NOMO-1 treated with DMSO at 0.1 percent for 48 hours (cell line): ENCODE data around the gene KDM2B.
"Not testable (repeated sequence)": the region's sequence is repeated elsewhere in the genome, so short reads cannot be mapped to it uniquely, and the experiment has no call there.

Experiments used
- DNase-seq: peaks from one replicate; lab custom pipeline; 2025; ENCODE audit not compliant: unreplicated experiment; lab: John Stamatoyannopoulos, UW

Gene KDM2B

GRCh38 chr12:121590476-121591143, 9.8 kb upstream of the KDM2B start:
- DNase-seq: no peak

GRCh38 chr12:121584885-121585284, 4.1 kb upstream of the KDM2B start:
- not testable (repeated sequence) for DNase-seq

- not testable (repeated sequence) for DNase-seq
Observed at GRCh38 chr12:121583334-121583661, 2.5 kb upstream of the KDM2B start.

GRCh38 chr12:121582583-121583333, 1.9 kb upstream of the KDM2B start:
- DNase-seq: no peak

GRCh38 chr12:121581686-121582429, 1.0 kb upstream of the KDM2B start:
- DNase-seq: no peak

GRCh38 chr12:121579981-121580868, 598 bp downstream of the KDM2B start:
- peak; percentile 47 for DNase-seq

- DNase-seq: peak; percentile 6
Observed at GRCh38 chr12:121579190-121579791, 1.5 kb downstream of the KDM2B start.

- DNase-seq: no peak
Observed at GRCh38 chr12:121578230-121579189, 2.3 kb downstream of the KDM2B start.

- DNase-seq: no peak
Observed at GRCh38 chr12:121577443-121578180, 3.2 kb downstream of the KDM2B start.

GRCh38 chr12:121576851-121577391, 3.9 kb downstream of the KDM2B start:
- no peak for DNase-seq

- DNase-seq: no peak
Observed at GRCh38 chr12:121575952-121576625, 4.7 kb downstream of the KDM2B start.

GRCh38 chr12:121575051-121575450, 5.8 kb downstream of the KDM2B start:
- DNase-seq: no peak

- DNase-seq: no peak
Observed at GRCh38 chr12:121574025-121574424, 6.8 kb downstream of the KDM2B start.

GRCh38 chr12:121571920-121572319, 8.9 kb downstream of the KDM2B start:
- no peak for DNase-seq

- no peak for DNase-seq
Observed at GRCh38 chr12:121570467-121571283, 10.1 kb downstream of the KDM2B start.

- no peak for DNase-seq
Observed at GRCh38 chr12:121568971-121569751, 11.7 kb downstream of the KDM2B start.
